ENCODE measurements around the gene ZNF75A.

- TF ChIP-seq POLR2A (IDR thresholded peaks at IDR 0.05): no peak
- no peak for TF ChIP-seq POLR2AphosphoS5 (IDR thresholded peaks at IDR 0.05; ENCODE audit: insufficient read depth in 1 of 2, low read depth in 1 of 2)
- no peak for TF ChIP-seq CTCF (IDR thresholded peaks at IDR 0.05)
Measured at GRCh38 chr16:3311496-3311895, 6.2 kb downstream of the ZNF75A start.
